ENCODE results near the gene SRSF4. TPM values are rescaled to one million over a fixed set of nuclear protein-coding genes. Genes with fewer than 3 reads are reported as not detected.
"Not testable (repeated sequence)": the region's sequence is repeated elsewhere in the genome, so short reads cannot be mapped to it uniquely, and the experiment has no call there.

Gene SRSF4
- total RNA-seq, 1 experiment from 2014 or later, result 22.6 TPM

DNA sequence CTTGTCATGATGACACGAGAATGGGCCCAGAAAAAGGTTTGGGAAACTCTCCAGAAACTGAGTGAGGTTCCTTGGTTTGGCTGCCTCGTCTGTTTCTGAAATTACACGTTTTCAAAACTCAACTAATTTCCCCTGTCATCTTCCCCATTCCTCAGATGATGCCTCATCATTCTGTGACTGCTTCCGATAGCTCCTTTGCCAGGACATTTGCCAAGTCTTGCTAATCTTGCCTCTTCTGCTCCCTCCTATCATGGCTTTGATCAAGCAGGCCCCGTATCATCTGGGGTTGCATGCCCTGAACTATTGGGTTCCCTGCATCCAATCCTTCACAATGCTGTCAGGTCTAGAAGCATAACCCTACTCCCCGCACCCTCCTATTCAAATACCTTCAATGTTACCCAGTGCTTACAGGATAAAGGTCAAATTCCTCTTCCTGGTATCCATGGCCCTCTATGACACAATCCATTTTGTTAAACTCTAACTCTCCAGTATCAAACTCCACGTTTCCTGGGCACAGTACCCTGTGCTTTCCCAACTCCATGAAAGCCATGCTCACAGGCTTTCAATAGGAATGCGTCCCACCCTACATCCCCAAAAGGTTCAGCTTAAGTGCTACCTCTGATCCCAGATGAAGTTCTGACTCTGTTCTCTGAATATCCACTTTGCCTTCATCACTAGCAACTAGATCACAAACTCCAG lies 35.8 kb downstream of the SRSF4 start:
- in situ Hi-C loops (cut with HindIII; ENCODE audit: low pct_unique_long_range_greater_than_20kb, low sequenced_read_pairs), result no loop called here
- DNase-seq (ENCODE audit: low read depth, low spot score), result no peak

DNA sequence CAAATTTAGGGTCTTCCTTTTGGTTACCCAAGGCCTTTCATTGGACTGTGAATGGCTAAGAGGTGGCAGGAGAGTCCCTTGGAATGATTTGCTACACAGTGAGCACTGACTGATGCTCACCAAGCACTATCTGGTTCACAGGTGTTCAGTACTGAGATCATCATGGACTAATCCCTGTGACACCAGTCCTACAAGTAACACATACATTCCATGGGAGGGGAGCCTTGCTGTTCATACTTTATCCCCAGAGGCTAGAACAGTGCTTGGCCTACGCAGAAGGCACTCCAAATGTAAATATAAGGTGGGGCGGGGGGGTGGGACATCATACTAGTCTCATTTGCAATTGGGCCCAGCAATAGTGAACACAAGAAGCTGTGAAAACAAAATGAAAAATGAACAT lies 37.5 kb downstream of the SRSF4 start:
- in situ Hi-C loops (cut with HindIII; ENCODE audit: low pct_unique_long_range_greater_than_20kb, low sequenced_read_pairs), result no loop called here

DNA sequence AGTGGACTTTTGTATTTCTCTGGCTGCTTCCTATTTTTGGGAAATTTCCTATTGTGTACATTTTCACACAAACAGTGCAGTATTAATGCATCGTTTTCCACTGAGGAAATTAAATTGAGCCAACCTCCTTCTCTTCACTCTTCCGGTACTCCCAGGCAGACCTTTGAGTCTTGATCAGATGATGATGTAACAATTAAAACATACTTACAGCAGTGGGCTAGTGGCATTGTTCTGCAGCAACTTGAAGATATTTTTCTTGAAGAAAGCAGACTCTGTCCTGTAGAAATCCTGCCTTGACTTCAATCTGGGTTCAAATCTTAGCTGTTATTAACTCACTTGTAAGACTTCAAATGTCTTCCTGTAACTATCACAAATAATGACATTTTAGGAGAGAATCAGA lies 39.0 kb downstream of the SRSF4 start:
- in situ Hi-C loops (cut with HindIII; ENCODE audit: low pct_unique_long_range_greater_than_20kb, low sequenced_read_pairs), result no loop called here
- DNase-seq (ENCODE audit: low read depth, low spot score), result no peak

More for the DNA sequence above, 37.5 kb downstream of the SRSF4 start:
- DNase-seq (ENCODE audit: low read depth, low spot score), result no peak

- in situ Hi-C loops (cut with HindIII; ENCODE audit: low pct_unique_long_range_greater_than_20kb, low sequenced_read_pairs), result no loop called here
- no peak for DNase-seq (ENCODE audit: low read depth, low spot score)
These were observed 45.2 kb downstream of the SRSF4 start for GRCh38 chr1:29136391-29136915.

DNA sequence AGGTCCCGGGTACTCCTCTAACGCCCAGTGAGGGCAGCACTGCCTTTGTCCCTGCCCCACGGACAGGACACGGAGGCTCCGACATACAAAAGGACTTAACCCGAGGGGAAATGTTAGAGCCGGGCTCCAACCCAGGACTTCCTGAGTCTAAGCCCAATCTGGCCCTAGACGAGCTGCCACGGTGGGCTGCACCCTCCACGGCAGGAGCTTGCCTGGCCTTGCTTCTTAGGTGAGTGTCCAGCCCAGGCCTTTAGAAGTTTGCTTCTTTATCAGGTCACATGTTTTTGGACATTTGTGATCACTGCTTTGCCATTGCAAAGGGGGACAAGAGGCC lies 47.0 kb downstream of the SRSF4 start:
- DNase-seq (ENCODE audit: low read depth, low spot score), result no peak
- in situ Hi-C loops (cut with HindIII; ENCODE audit: low pct_unique_long_range_greater_than_20kb, low sequenced_read_pairs), result no loop called here

GRCh38 chr1:29133861-29134694 lies 47.6 kb downstream of the SRSF4 start:
- in situ Hi-C loops (cut with HindIII; ENCODE audit: low pct_unique_long_range_greater_than_20kb, low sequenced_read_pairs), result no loop called here

DNA sequence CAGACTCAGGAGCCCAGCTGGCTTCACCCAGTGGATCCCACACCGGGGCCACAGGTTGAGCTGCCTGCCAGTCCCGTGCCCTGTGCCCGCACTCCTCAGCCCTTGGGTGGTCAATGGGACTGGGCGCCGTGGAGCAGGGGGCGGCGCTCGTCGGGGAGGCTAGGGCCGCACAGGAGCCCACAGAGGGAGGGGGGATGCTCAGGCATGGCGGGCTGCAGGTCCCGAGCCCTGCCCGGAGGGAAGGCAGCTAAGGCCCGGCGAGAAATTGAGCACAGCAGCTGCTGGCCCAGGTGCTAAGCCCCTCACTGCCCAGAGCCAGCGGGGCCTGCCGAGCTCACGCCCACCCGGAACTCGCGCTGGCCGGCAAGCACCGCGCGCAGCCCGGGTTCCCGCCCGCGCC lies 50.6 kb downstream of the SRSF4 start:
- DNase-seq (ENCODE audit: low read depth, low spot score); in situ Hi-C loops (cut with HindIII; ENCODE audit: low pct_unique_long_range_greater_than_20kb, low sequenced_read_pairs): not testable (repeated sequence)

More at GRCh38 chr1:29133861-29134694, 47.6 kb downstream of the SRSF4 start:
- no peak for DNase-seq (ENCODE audit: low read depth, low spot score)

DNA sequence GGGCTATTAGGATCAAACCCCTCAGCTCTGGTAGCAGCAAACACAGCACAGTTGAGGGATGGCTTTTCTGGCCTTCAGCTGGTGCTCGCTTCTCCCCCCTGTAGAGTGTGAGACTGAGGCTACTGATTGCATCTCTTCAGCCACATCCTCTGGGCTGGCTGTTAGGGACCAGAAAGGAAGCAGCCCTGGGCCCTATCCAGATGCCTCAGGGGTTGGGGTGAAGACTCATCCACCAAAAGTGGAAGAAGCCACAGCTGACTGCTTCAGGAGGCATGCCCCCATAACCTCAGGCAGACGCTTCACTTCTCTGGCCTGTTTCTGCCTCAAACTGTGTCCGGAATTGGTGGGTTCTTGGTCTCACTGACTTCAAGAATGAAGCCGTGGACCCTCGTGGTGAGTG lies 51.8 kb downstream of the SRSF4 start:
- in situ Hi-C loops (cut with HindIII; ENCODE audit: low pct_unique_long_range_greater_than_20kb, low sequenced_read_pairs), result no loop called here
- DNase-seq (ENCODE audit: low read depth, low spot score), result no peak

- DNase-seq (ENCODE audit: low read depth, low spot score), result no peak
- in situ Hi-C loops (cut with HindIII; ENCODE audit: low pct_unique_long_range_greater_than_20kb, low sequenced_read_pairs), result no loop called here
These were observed 53.0 kb downstream of the SRSF4 start for GRCh38 chr1:29128739-29129138.

GRCh38 chr1:29126198-29126597 lies 55.5 kb downstream of the SRSF4 start:
- no peak for DNase-seq (ENCODE audit: low read depth, low spot score)
- in situ Hi-C loops (cut with HindIII; ENCODE audit: low pct_unique_long_range_greater_than_20kb, low sequenced_read_pairs), result no loop called here

GRCh38 chr1:29125788-29126187 lies 55.9 kb downstream of the SRSF4 start:
- DNase-seq (ENCODE audit: low read depth, low spot score), result no peak
- in situ Hi-C loops (cut with HindIII; ENCODE audit: low pct_unique_long_range_greater_than_20kb, low sequenced_read_pairs), result no loop called here

GRCh38 chr1:29125237-29125641 lies 56.5 kb downstream of the SRSF4 start:
- in situ Hi-C loops (cut with HindIII; ENCODE audit: low pct_unique_long_range_greater_than_20kb, low sequenced_read_pairs), result no loop called here
- no peak for DNase-seq (ENCODE audit: low read depth, low spot score)

- in situ Hi-C loops (cut with HindIII; ENCODE audit: low pct_unique_long_range_greater_than_20kb, low sequenced_read_pairs), result no loop called here
- peak; percentile 32 for DNase-seq (ENCODE audit: low read depth, low spot score)
These were observed 57.1 kb downstream of the SRSF4 start for GRCh38 chr1:29124366-29125236.

DNA sequence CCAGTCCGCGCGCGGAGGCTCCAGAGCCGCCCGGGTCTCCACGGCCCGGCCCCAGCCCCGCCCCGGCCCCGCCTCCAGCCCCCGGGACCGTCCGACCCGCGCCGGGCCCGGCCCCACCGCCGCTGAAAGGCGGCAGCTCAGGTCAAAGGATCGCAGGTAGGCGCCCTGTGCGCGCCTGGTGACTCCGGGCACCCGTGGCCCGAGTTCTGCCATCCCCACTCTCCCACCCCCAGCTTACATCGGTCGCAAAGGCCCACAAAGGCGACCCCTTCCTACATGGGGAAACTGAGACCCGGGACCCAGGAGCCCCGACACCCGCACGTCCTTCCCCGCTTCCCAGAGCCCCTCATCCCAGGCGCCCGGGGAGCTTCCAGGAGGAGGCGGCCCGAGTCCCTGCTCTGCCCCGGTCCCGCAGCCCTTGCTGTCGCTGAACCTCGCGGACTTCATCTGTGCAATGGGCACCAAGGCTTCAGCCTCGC lies 57.8 kb downstream of the SRSF4 start, which contains the start of gene TMEM200B:
Gene TMEM200B (minus strand): TSS at position 17 of the 479 bp plus-strand sequence. CDS start 2,075 bp downstream, outside the sequence.
- in situ Hi-C loops (cut with HindIII; ENCODE audit: low pct_unique_long_range_greater_than_20kb, low sequenced_read_pairs), result no loop called here

GRCh38 chr1:29123053-29123886 lies 58.4 kb downstream of the SRSF4 start:
- in situ Hi-C loops (cut with HindIII; ENCODE audit: low pct_unique_long_range_greater_than_20kb, low sequenced_read_pairs), result no loop called here
- DNase-seq (ENCODE audit: low read depth, low spot score), result no peak

More for the DNA sequence above, 57.8 kb downstream of the SRSF4 start, which contains the start of gene TMEM200B:
- no peak for DNase-seq (ENCODE audit: low read depth, low spot score)

DNA sequence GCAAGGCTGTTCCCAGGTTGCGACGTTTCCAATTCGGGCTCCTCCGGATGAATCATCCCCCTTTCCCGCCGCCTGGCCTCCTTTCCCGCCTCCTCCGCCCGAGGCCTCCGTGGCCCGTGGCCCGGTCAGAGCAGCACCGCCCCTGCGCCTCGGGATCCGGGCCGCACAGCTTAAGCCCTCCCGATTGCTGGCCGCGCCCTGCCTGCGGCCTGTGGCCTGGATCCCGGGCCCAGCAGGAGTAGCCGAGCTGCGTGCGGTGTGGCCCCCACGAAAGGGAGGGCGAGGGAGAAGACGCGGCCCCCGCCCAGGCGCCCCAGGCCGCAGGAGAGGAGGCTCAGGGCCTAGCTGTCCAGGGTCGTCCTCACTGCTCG lies 59.0 kb downstream of the SRSF4 start:
- in situ Hi-C loops (cut with HindIII; ENCODE audit: low pct_unique_long_range_greater_than_20kb, low sequenced_read_pairs), result no loop called here

More for the DNA sequence above, 59.0 kb downstream of the SRSF4 start:
- DNase-seq (ENCODE audit: low read depth, low spot score), result no peak

Data from SK-MEL-5 (cell line).